Esophagus muscularis mucosa (tissue), 4 donors: ENCODE data around the gene KCTD5. TPM values are rescaled to one million over a fixed set of nuclear protein-coding genes. Genes with fewer than 3 reads are reported as not detected.

ENCODE experiments used
- DNase-seq: peaks from one replicate; pipeline ENCODE4 v3.0.0-alpha.2; 2017; ENCODE audit errors: extremely low spot score
- H3K27ac ChIP-seq, 4 donors: fragments of 200-600 bp; sonication (generic); replicated peaks in 1 of 4; 1 replicate in 3 of 4; 2 replicates in 1 of 4; pipeline ENCODE4 v1.5.1; 2016 to 2019; ENCODE audit warnings: mild to moderate bottlenecking in 1 of 4
- H3K27me3 ChIP-seq, 4 donors: fragments of 200-600 bp; sonication (generic); one replicate each; pipeline versions ENCODE4 v1.5.1 to v1.6.0; 2016 to 2019
- H3K36me3 ChIP-seq, 4 donors: fragments of 200-600 bp; sonication (generic); one replicate each; pipeline ENCODE4 v1.5.1; 2016 to 2019
- H3K4me1 ChIP-seq, 4 donors: fragments of 200-600 bp; sonication (generic); one replicate each; pipeline ENCODE4 v1.5.1; 2016 to 2019
- H3K4me3 ChIP-seq, 4 donors: fragments of 200-600 bp; sonication (generic); 1 replicate in 2 of 4; 2 replicates in 2 of 4; pipeline ENCODE4 v1.5.1; 2016 to 2019; ENCODE audit warnings: mild to moderate bottlenecking in 4 of 4, moderate library complexity in 1 of 4
- H3K9me3 ChIP-seq, 4 donors: fragments of 200-600 bp; sonication (generic); 1 replicate in 3 of 4; 2 replicates in 1 of 4; pipeline ENCODE4 v1.5.1; 2016 to 2019
- EP300 ChIP-seq: sonication (generic); formaldehyde crosslinking; IDR thresholded peaks from one replicate; pipeline ENCODE4 v1.6.1; 2017; ENCODE audit warnings: antibody characterized with exemption
- POLR2A ChIP-seq: fragments of 450-650 bp; IDR thresholded peaks from one replicate; pipeline ENCODE4 v1.6.1; 2017; ENCODE audit warnings: antibody characterized with exemption, moderate library complexity, mild to moderate bottlenecking, low read depth
- POLR2AphosphoS5 ChIP-seq, 2 donors: sonication (generic); formaldehyde crosslinking; IDR thresholded peaks; one replicate each; pipeline ENCODE4 v1.6.1; 2017; ENCODE audit warnings: antibody characterized with exemption in 2 of 2
- WGBS: methylation state at CpG from one replicate; pipeline ENCODE4 v1.1.5; 2018; 5-methylcytosine and 5-hydroxymethylcytosine counted together
- intact Hi-C: fragments of 100-400 bp; cut with DNase I; formaldehyde crosslinking; loops from one replicate; pipeline ENCODE4 v1.15.1; 2023
- total RNA-seq, 4 donors: library from RNA; depleted of rRNA; stranded (reverse); fragments of >200 nt; gene quantifications; one replicate each; pipeline versions ENCODE4 v1.1.0 to v1.2.1, GENCODE V29; 2016
- TF ChIP-seq, protein P1 (sequence below), 3 experiments: fragments of 200-600 bp in 2 of 3; fragments of 450-650 bp in 1 of 3; sonication (generic) in 2 of 3; IDR thresholded peaks; one replicate each; pipeline ENCODE4 v1.5.1; 2017 to 2019; ENCODE audit warnings: antibody characterized with exemption in 3 of 3, mild to moderate bottlenecking in 2 of 3, moderate library complexity in 1 of 3

KCTD5 gene
- total RNA-seq, 4 donors from 2014 or later: 9.1 to 22.1 (median 15.7) TPM

DNA sequence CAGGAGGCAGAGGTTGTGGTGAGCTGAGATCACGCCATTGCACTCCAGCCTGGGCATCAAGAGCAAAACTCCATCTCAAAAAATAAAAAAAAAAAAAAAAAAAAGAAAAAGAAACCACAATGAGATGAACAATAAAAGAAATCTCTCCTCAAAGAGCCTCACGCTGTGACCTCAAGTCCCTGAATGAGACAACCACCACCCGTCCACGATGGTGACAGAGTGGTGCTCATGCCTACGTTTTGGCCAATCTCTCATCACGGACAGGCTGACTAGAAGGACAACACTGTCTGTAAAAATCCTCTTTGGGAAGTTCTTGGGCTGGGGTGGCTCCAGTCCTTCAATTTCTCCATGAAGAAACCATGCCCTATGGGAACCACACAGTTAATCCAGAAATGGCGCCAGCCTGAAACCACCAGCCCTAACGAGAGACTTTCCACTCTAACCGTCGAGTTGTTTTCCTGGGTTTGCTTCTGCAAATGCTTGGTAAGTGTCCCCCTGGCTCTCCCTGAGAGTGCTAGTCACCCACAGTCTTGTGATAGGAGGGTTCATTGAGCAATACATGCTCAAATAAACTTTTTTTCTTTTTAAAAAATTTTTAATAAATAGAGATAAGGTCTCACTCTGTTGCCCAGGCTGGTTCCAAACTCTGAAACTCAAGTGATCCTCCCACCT lies 52.7 kb downstream of the KCTD5 start:
- H3K27ac ChIP-seq: no peak overlapping the region
- H3K4me1 ChIP-seq: no peaks in the 10 kb centered on the region
- no peaks in the 10 kb centered on the region for H3K36me3 ChIP-seq
- intact Hi-C loops: no loop called here
- no peak overlapping the region for H3K4me3 ChIP-seq
- no peak for DNase-seq
- WGBS: 77% methylated on average over 10 of the region's 10 CpGs
- peaks cover 0 to 54% (median 0%) of the 10 kb centered on the region in 4 donors for H3K27me3 ChIP-seq
- no peaks in the 10 kb centered on the region for H3K9me3 ChIP-seq
- TF ChIP-seq, protein P1, sequence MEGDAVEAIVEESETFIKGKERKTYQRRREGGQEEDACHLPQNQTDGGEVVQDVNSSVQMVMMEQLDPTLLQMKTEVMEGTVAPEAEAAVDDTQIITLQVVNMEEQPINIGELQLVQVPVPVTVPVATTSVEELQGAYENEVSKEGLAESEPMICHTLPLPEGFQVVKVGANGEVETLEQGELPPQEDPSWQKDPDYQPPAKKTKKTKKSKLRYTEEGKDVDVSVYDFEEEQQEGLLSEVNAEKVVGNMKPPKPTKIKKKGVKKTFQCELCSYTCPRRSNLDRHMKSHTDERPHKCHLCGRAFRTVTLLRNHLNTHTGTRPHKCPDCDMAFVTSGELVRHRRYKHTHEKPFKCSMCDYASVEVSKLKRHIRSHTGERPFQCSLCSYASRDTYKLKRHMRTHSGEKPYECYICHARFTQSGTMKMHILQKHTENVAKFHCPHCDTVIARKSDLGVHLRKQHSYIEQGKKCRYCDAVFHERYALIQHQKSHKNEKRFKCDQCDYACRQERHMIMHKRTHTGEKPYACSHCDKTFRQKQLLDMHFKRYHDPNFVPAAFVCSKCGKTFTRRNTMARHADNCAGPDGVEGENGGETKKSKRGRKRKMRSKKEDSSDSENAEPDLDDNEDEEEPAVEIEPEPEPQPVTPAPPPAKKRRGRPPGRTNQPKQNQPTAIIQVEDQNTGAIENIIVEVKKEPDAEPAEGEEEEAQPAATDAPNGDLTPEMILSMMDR (IDR thresholded peaks at IDR 0.05): no peak
- TF ChIP-seq POLR2A: no peak
- no peak for TF ChIP-seq POLR2AphosphoS5 (IDR thresholded peaks at IDR 0.05)
- TF ChIP-seq EP300: no peak

DNA sequence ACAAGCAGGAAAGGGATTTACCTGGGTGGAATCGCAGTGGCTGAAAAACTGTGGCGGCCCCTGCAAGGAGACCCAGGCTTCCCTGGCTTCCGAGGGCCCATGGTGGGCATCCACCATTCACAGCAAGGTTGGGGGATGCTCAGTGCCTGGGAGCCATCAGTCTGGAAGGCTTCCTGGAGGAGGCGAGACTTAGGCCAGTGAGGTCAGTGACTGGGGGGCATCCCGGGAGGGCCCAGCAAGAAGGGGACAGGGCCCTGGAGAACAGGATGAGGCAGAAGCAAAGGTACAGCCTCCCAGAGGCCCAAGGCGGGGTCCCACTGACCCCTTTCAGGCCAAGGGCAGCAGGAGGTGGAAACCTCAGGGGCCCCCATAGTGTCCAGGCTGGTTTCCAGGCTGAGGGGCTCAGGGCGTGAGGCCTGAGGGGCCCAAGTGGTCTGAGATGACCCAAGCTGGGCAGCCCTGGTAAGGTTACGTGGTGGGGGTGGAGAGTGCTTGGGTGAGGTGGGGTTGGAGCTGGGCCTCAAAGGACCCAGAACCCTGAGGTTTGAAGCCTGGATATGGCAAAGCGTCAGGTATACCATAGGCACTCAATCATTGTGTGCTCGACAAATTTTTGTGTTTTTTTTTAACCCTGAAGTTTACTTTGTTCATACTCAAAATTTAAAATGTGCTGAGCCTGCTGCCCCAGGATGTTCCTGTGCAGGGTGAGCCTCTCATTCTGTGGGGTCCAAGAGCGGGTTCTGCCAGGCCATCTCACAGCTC lies 54.3 kb downstream of the KCTD5 start:
- Histone ChIP-seq H3K9me3 (no peaks in the 10 kb centered on the region), H3K4me3 (no peak overlapping the region), H3K27ac (no peak overlapping the region), H3K36me3 (no peaks in the 10 kb centered on the region), H3K4me1 (no peaks in the 10 kb centered on the region), H3K27me3 (peaks cover 0 to 64% (median 0%) of the 10 kb centered on the region in 4 donors)
- 88% methylated on average over 9 of the region's 11 CpGs for WGBS
- TF ChIP-seq POLR2AphosphoS5 (IDR thresholded peaks at IDR 0.05) (no peak), POLR2A (no peak), EP300 (no peak)
- TF ChIP-seq, protein P1 (IDR thresholded peaks at IDR 0.05): no peak
- no peak for DNase-seq
- intact Hi-C loops: no loop called here

DNA sequence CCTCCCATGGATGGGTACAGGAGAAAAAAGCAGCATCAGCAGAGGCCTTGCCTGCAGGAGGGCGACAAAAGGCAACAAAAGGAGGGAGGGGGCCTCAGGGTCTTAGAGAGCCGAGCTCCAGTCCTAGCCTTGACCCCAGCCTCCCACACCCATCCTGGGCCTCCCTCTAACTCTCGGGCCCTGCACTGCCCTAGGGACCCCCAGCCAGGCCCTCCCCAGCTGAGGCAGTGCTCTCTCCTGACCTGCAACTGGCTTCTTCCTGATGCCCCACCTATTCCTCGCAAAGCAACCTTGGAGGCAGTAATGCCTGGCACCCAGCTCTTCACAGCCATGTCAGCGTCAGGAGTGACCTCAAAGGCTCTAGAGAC lies 54.9 kb downstream of the KCTD5 start:
- Histone ChIP-seq H3K36me3 (no peaks in the 10 kb centered on the region), H3K9me3 (no peaks in the 10 kb centered on the region), H3K4me1 (no peaks in the 10 kb centered on the region), H3K27ac (no peak overlapping the region), H3K4me3 (no peak overlapping the region), H3K27me3 (peaks cover 0 to 64% (median 0%) of the 10 kb centered on the region in 4 donors)
- 84% methylated on average over 4 of the region's 5 CpGs for WGBS
- intact Hi-C loops: no loop called here
- no peak for TF ChIP-seq EP300
- TF ChIP-seq, protein P1 (IDR thresholded peaks at IDR 0.05): no peak
- TF ChIP-seq POLR2AphosphoS5 (IDR thresholded peaks at IDR 0.05): no peak
- TF ChIP-seq POLR2A: no peak
- no peak for DNase-seq

DNA sequence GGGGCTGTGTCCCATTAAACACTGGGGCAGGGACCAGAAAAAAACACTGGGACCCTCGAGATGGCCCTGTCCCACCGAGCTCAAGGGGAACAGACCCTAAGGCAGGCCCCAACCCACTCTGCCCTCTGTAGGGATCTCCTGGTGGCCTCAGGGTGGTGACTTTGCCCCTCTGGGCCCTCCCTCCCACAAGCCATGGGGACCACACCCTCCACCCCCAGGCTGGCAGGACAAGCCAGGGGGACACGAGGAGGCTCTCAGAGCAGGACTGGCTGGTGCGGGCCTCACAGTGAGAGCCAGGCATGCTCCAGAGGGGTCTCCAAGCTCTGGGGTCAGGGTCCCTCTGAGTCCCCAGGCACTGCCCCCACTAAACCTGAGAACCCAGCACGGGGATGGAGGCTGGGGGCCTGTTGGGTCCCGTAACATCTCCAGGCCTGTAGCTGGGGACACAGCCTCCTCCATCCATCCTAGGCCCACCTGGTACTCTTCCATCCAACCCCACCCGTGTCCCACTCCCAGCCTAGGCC lies 55.6 kb downstream of the KCTD5 start:
- no peaks in the 10 kb centered on the region for H3K36me3 ChIP-seq
- DNase-seq: no peak
- TF ChIP-seq POLR2A: no peak
- no peak for TF ChIP-seq EP300
- no peak for TF ChIP-seq POLR2AphosphoS5 (IDR thresholded peaks at IDR 0.05)
- H3K27ac ChIP-seq: no peak overlapping the region
- H3K4me3 ChIP-seq: no peak overlapping the region
- no peaks in the 10 kb centered on the region for H3K9me3 ChIP-seq
- peaks cover 0 to 72% (median 0%) of the 10 kb centered on the region in 4 donors for H3K27me3 ChIP-seq
- intact Hi-C loops: no loop called here
- no peaks in the 10 kb centered on the region for H3K4me1 ChIP-seq
- 77% methylated on average over 5 of the region's 7 CpGs for WGBS

DNA sequence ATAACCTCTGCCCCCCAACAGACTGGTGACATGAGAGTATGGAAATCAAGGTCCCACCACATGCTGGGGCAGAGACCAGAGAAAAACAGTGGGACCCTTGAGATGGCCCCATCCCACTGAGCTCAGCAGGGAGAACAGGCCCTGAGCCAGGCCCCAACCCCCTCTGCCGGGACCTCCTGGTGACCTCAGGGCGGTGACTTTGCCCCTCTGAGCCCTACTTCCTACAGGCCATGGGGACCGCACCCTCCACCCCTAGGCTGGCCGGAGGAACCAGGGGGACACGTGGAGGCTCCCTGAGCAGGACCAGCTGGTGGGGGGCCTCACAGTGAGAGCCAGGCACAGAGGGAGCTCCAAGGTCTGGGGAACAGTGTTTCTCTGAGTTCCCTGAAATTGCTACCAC lies 56.3 kb downstream of the KCTD5 start:
- Histone ChIP-seq H3K4me1 (no peaks in the 10 kb centered on the region), H3K9me3 (no peaks in the 10 kb centered on the region), H3K36me3 (no peaks in the 10 kb centered on the region), H3K27ac (no peak overlapping the region), H3K27me3 (peaks cover 0 to 72% (median 0%) of the 10 kb centered on the region in 4 donors), H3K4me3 (no peak overlapping the region)
- intact Hi-C loops: no loop called here
- no peak for DNase-seq
- TF ChIP-seq POLR2A (no peak), EP300 (no peak), POLR2AphosphoS5 (IDR thresholded peaks at IDR 0.05) (no peak)
- TF ChIP-seq, protein P1 (IDR thresholded peaks at IDR 0.05): no peak
- no CpG with 5 or more reads among the region's 5 CpGs for WGBS
